WTC11 (cell line): ENCODE data around the gene MAST4. TPM values are rescaled to one million over a fixed set of nuclear protein-coding genes. Genes with fewer than 3 reads are reported as not detected.

Experiments used
- ATAC-seq: fragments of 200-7000 bp; cut with Tn5 transposase; 2 replicates; pipeline ENCODE4 v1.10.0; 2021; ENCODE audit warnings: mild to moderate bottlenecking, moderate library complexity
- CTCF ChIA-PET: fragments of 300-600 bp; sonication (Branson Sonifier 250); formaldehyde crosslinking; loops from one replicate; lab custom pipeline; 2021; ENCODE audit warnings: antibody characterized with exemption; lab: Charles Lee
- POLR2A ChIA-PET: fragments of 350-600 bp; sonication (Branson Sonifier 250); formaldehyde crosslinking; loops from one replicate; lab custom pipeline; 2021; ENCODE audit warnings: antibody characterized with exemption; lab: Charles Lee
- DNase-seq: peaks from one replicate; pipeline ENCODE4 v3.0.0; 2021; ENCODE audit warnings: low spot score
- H3K27ac Mint-ChIP-seq: 2 replicates; pipeline ENCODE4 v1.8.0; 2021; ENCODE audit warnings: mixed read lengths
- H3K27me3 Mint-ChIP-seq: 2 replicates; pipeline ENCODE4 v1.8.0; 2021; ENCODE audit warnings: low read depth, mild to moderate bottlenecking, moderate library complexity, mixed read lengths
- H3K36me3 Mint-ChIP-seq: 2 replicates; pipeline ENCODE4 v1.8.0; 2021; ENCODE audit warnings: mixed read lengths
- H3K4me1 Mint-ChIP-seq: 2 replicates; pipeline ENCODE4 v1.8.0; 2022; ENCODE audit warnings: mixed read lengths
- H3K4me3 Mint-ChIP-seq: 2 replicates; pipeline ENCODE4 v1.8.0; 2021; ENCODE audit warnings: mild to moderate bottlenecking, moderate library complexity, mixed read lengths
- H3K9me3 Mint-ChIP-seq: 2 replicates; pipeline ENCODE4 v1.8.0; 2021; ENCODE audit warnings: mixed read lengths
- ATF1 ChIP-seq: sonication (generic); formaldehyde crosslinking; IDR thresholded peaks from 2 replicates; pipeline ENCODE4 v1.8.1; 2023; ENCODE audit warnings: mild to moderate bottlenecking, moderate library complexity, missing genetic modification reagents
- ATF2 ChIP-seq: sonication (generic); formaldehyde crosslinking; IDR thresholded peaks from 2 replicates; pipeline ENCODE4 v1.8.1; 2022; ENCODE audit warnings: low read depth, missing genetic modification reagents, borderline replicate concordance
- CREM ChIP-seq: sonication (generic); formaldehyde crosslinking; IDR thresholded peaks from 2 replicates; pipeline ENCODE4 v1.8.1; 2022; ENCODE audit warnings: mild to moderate bottlenecking, missing genetic modification reagents, moderate library complexity
- EMX1 ChIP-seq: fragments of 250-450 bp; sonication (Bioruptor Pico); IDR thresholded peaks from 2 replicates; pipeline ENCODE4 v1.8.0; 2021; ENCODE audit warnings: mild to moderate bottlenecking
- FOXP1 ChIP-seq: sonication (generic); formaldehyde crosslinking; IDR thresholded peaks from 2 replicates; pipeline ENCODE4 v1.8.0; 2022; ENCODE audit warnings: missing genetic modification reagents, mild to moderate bottlenecking, moderate library complexity, borderline replicate concordance
- GTF2I ChIP-seq: fragments of 250-450 bp; sonication (Bioruptor Pico); conservative IDR thresholded peaks from 2 replicates; pipeline ENCODE4 v1.4.0; 2021; ENCODE audit warnings: mild to moderate bottlenecking
- HMGA2 ChIP-seq: fragments of 250-450 bp; sonication (Bioruptor Pico); IDR thresholded peaks from 2 replicates; pipeline ENCODE4 v1.4.0; 2021; ENCODE audit warnings: mild to moderate bottlenecking, moderate library complexity
- JUN ChIP-seq: sonication (generic); formaldehyde crosslinking; IDR thresholded peaks from 2 replicates; pipeline ENCODE4 v1.8.0; 2023; ENCODE audit warnings: mild to moderate bottlenecking, missing genetic modification reagents
- NR2C2 ChIP-seq: sonication (generic); formaldehyde crosslinking; IDR thresholded peaks from 2 replicates; pipeline ENCODE4 v1.8.0; 2022; ENCODE audit warnings: mild to moderate bottlenecking, missing genetic modification reagents
- OVOL2 ChIP-seq: fragments of 250-450 bp; sonication (Bioruptor Pico); IDR thresholded peaks from 2 replicates; pipeline ENCODE4 v1.9.0; 2021; ENCODE audit warnings: mild to moderate bottlenecking, borderline replicate concordance
- USF2 ChIP-seq: sonication (generic); formaldehyde crosslinking; IDR thresholded peaks from 2 replicates; pipeline ENCODE4 v1.8.1; 2023; ENCODE audit warnings: mild to moderate bottlenecking, missing genetic modification reagents, moderate library complexity
- ZBTB21 ChIP-seq: sonication (generic); formaldehyde crosslinking; IDR thresholded peaks from 2 replicates; pipeline ENCODE4 v1.8.1; 2023; ENCODE audit warnings: mild to moderate bottlenecking, missing genetic modification reagents, borderline replicate concordance
- ZNF121 ChIP-seq: sonication (generic); formaldehyde crosslinking; IDR thresholded peaks from 2 replicates; pipeline ENCODE4 v1.8.0; 2023; ENCODE audit warnings: missing genetic modification reagents
- ZNF219 ChIP-seq: sonication (generic); formaldehyde crosslinking; IDR thresholded peaks from 2 replicates; pipeline ENCODE4 v1.8.0; 2023; ENCODE audit warnings: missing genetic modification reagents, mild to moderate bottlenecking, borderline replicate concordance
- ZNF263 ChIP-seq: sonication (generic); formaldehyde crosslinking; IDR thresholded peaks from 2 replicates; pipeline ENCODE4 v1.8.1; 2022; ENCODE audit warnings: low read depth, mild to moderate bottlenecking, moderate library complexity, missing genetic modification reagents
- ZNF281 ChIP-seq: sonication (generic); formaldehyde crosslinking; IDR thresholded peaks from 2 replicates; pipeline ENCODE4 v1.8.0; 2023; ENCODE audit warnings: mild to moderate bottlenecking, missing genetic modification reagents
- ZNF423 ChIP-seq: fragments of 250-450 bp; sonication (Bioruptor Pico); IDR thresholded peaks from 2 replicates; pipeline ENCODE4 v2.1.2; 2022; ENCODE audit warnings: mild to moderate bottlenecking, moderate library complexity
- total RNA-seq: library from RNA; stranded (reverse); gene quantifications from 3 replicates; pipeline ENCODE4 v1.2.3, GENCODE V29; 2021
- TF ChIP-seq, protein P1 (sequence below): sonication (generic); formaldehyde crosslinking; IDR thresholded peaks from 2 replicates; pipeline ENCODE4 v1.8.1; 2023; ENCODE audit warnings: mild to moderate bottlenecking, moderate library complexity, missing genetic modification reagents
- TF ChIP-seq, protein P2 (sequence below): sonication (generic); formaldehyde crosslinking; conservative IDR thresholded peaks from 2 replicates; pipeline ENCODE4 v1.8.1; 2022; ENCODE audit warnings: mild to moderate bottlenecking, missing genetic modification reagents
- TF ChIP-seq, protein P3 (sequence below): fragments of 250-450 bp; sonication (Bioruptor Pico); IDR thresholded peaks from 2 replicates; pipeline ENCODE4 v1.9.0; 2021; ENCODE audit warnings: mild to moderate bottlenecking
- TF ChIP-seq, protein P4 (sequence below): sonication (generic); formaldehyde crosslinking; IDR thresholded peaks from 2 replicates; pipeline ENCODE4 v1.8.1; 2023; ENCODE audit warnings: mild to moderate bottlenecking, missing genetic modification reagents

The MAST4 gene
- total RNA-seq, 1 experiment from 2014 or later, result 8.0 TPM

DNA sequence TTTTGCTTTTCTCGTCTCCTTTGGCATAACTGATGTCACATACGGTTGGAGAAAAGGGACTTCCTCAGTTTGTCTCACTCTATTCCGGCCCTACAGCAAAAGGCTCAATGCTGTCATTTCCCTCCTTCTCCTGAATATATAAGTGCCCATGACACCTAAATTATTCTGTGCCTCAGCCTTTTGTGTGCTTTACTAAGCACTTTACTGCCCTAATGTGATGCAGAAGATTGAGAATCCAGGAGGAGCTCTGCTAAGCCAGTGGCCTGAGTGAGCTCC is 592.8 kb downstream of the MAST4 start:
- ATAC-seq (no peak), DNase-seq (no peak)
- Mint-ChIP-seq H3K4me3 (no peak overlapping the region), H3K27me3 (no peaks in the 10 kb centered on the region), H3K4me1 (peaks cover 20% of the 10 kb centered on the region), H3K9me3 (peaks cover 17% of the 10 kb centered on the region), H3K27ac (no peak overlapping the region), H3K36me3 (peaks cover 13% of the 10 kb centered on the region)
- ChIA-PET CTCF (interaction anchor here (0.9 to 1.3 kb wide), 2 partner anchors 23 to 1003 kb away, joined by 5 read pairs; no protein-coding TSS in a partner anchor), POLR2A (no interaction called here)
- TF ChIP-seq EMX1 (CRISPR knock-in tag), result no peak
- no peak for TF ChIP-seq ZNF263 (CRISPR knock-in tag)
- TF ChIP-seq FOXP1 (CRISPR knock-in tag), result no peak
- TF ChIP-seq, protein P1, sequence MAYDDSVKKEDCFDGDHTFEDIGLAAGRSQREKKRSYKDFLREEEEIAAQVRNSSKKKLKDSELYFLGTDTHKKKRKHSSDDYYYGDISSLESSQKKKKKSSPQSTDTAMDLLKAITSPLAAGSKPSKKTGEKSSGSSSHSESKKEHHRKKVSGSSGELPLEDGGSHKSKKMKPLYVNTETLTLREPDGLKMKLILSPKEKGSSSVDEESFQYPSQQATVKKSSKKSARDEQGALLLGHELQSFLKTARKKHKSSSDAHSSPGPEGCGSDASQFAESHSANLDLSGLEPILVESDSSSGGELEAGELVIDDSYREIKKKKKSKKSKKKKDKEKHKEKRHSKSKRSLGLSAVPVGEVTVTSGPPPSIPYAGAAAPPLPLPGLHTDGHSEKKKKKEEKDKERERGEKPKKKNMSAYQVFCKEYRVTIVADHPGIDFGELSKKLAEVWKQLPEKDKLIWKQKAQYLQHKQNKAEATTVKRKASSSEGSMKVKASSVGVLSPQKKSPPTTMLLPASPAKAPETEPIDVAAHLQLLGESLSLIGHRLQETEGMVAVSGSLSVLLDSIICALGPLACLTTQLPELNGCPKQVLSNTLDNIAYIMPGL, result no peak
- TF ChIP-seq ZNF281 (CRISPR knock-in tag), result no peak
- TF ChIP-seq GTF2I (CRISPR knock-in tag), result no peak
- TF ChIP-seq ATF2 (CRISPR knock-in tag), result no peak
- TF ChIP-seq, protein P2, sequence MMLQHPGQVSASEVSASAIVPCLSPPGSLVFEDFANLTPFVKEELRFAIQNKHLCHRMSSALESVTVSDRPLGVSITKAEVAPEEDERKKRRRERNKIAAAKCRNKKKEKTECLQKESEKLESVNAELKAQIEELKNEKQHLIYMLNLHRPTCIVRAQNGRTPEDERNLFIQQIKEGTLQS (CRISPR knock-in tag), result no peak
- no peak for TF ChIP-seq ZNF219 (CRISPR knock-in tag)
- TF ChIP-seq JUN (CRISPR knock-in tag), result no peak
- no peak for TF ChIP-seq ZNF121 (CRISPR knock-in tag)
- TF ChIP-seq, protein P3, sequence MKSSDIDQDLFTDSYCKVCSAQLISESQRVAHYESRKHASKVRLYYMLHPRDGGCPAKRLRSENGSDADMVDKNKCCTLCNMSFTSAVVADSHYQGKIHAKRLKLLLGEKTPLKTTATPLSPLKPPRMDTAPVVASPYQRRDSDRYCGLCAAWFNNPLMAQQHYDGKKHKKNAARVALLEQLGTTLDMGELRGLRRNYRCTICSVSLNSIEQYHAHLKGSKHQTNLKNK (CRISPR knock-in tag), result no peak
- TF ChIP-seq NR2C2 (CRISPR knock-in tag), result no peak
- no peak for TF ChIP-seq ATF1 (CRISPR knock-in tag)
- TF ChIP-seq, protein P4, sequence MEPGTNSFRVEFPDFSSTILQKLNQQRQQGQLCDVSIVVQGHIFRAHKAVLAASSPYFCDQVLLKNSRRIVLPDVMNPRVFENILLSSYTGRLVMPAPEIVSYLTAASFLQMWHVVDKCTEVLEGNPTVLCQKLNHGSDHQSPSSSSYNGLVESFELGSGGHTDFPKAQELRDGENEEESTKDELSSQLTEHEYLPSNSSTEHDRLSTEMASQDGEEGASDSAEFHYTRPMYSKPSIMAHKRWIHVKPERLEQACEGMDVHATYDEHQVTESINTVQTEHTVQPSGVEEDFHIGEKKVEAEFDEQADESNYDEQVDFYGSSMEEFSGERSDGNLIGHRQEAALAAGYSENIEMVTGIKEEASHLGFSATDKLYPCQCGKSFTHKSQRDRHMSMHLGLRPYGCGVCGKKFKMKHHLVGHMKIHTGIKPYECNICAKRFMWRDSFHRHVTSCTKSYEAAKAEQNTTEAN (CRISPR knock-in tag), result no peak
- TF ChIP-seq ZBTB21 (CRISPR knock-in tag), result no peak
- TF ChIP-seq USF2, result no peak
- TF ChIP-seq ZNF423 (CRISPR knock-in tag), result no peak

DNA sequence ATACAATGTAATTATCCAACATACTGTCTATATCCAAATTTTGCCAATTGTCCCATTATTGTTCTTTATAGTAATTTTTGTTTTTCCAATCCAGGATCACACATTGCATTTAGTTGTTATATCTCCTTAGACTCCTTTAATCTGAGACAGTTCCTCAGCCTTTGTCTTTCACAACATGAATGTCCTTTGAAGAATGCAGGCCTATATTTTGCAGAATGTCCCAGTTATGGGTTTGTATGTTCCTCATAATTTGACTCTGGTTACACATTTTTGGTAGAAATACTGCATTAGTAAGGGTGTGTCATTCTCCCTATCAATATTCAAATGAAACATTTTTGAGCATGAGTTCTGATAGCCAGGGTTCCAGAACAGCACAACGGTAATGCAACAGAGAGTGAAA is 593.7 kb downstream of the MAST4 start:
- no peak for TF ChIP-seq HMGA2 (CRISPR knock-in tag)
- TF ChIP-seq OVOL2 (CRISPR knock-in tag), result no peak
- TF ChIP-seq CREM (CRISPR knock-in tag), result no peak
- peaks cover 17% of the 10 kb centered on the region for H3K9me3 Mint-ChIP-seq
- CTCF ChIA-PET, result no interaction called here
- H3K4me1 Mint-ChIP-seq, result peaks cover 20% of the 10 kb centered on the region
- peaks cover 13% of the 10 kb centered on the region for H3K36me3 Mint-ChIP-seq
- no peak overlapping the region for H3K4me3 Mint-ChIP-seq
- H3K27ac Mint-ChIP-seq, result no peak overlapping the region
- DNase-seq, result no peak
- H3K27me3 Mint-ChIP-seq, result no peaks in the 10 kb centered on the region
- no peak for ATAC-seq
- POLR2A ChIA-PET, result no interaction called here
